HG02981 (cell line): ENCODE data around the gene FAM149B1.

Source experiments
- ATAC-seq: cut with Tn5 transposase; IDR thresholded peaks from one replicate; pipeline ENCODE4 v1.9.1; 2021; ENCODE audit warnings: mild to moderate bottlenecking, moderate library complexity; ENCODE audit not compliant: unreplicated experiment

The FAM149B1 gene

DNA sequence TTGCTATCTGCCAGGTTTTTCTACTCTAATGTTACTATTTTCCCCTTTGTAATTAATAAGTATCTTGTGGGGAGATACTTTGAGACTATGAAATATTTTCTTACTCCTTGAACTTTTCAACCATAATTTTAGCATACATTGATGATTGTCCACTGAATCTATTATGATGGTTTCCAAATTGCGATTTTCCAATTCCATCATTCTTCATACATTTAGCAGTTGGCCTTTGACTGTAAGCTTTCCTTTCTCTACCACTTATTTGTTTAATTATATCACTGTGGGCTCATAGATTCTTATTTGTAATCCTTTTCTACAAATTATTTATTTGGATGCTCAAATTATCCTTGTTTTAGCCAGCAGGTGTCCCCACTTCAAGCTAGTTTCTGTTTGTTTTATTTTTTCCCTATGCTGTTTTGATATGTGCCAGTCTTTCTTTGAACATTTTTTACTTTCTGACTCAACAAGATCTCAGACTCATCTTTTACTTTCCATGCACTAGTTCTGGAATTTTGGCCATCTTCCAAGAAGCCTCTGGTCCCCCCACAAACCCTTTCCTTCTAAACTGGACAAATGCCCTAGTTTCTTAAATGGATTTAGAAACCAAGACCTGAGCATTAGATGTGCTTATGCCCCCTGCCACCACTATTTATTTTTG is 95.9 kb downstream of the FAM149B1 start:
- ATAC-seq: no peak

DNA sequence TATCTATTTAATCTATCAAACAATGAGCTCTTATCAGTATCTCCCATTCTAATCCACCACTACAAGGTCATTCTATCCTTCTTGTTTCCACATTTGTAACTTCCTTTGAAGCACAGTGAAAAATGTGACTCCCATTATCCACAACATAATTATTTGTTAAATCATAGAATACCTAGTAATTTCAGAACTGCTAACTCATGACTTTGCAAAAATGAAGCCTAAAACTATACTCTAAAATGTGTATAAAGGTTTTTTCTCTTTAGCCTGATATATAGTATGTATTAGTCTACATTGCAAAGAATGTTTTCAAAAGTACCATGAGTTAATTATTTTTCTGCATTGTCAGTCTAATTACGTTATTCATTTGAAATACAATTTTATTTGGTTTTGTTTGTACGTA is 96.5 kb downstream of the FAM149B1 start:
- no peak for ATAC-seq

DNA sequence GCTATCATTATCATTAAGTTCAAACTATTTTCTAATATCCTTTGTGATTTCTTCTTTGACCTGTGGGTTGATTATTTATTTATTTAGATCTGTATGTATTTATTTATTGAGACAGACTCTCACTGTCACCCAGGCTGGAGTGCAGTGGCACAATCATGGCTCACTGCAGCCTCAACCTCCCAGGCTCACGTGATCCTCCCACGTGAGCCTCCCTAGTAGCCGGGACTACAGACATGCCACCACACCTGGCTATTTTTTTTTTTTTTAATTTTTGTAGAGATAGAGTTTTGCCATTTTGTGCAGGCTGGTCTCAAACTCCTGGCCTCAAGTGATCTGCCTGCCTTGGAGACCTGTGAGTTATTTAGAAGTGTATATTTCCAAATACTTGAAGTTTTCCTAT is 113.2 kb downstream of the FAM149B1 start:
- no peak for ATAC-seq

DNA sequence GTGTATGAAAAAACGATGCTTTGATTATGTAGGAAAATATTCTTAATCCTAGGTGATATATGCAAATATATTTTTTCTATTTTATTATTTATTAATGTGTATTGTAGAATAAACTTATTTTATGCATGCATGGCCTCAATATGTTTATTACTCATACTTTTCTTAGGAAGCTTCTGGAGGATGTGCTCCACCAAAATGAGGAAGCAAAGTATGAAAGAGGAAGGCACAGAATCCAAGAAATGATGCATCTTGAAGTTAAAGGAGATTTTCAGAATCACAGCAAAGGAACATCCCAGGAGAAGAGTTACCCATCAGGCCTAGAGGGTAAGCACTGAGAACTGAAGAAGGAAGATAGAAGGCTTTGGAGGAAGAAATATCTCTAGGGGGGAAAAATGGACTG is 119.5 kb downstream of the FAM149B1 start:
- no peak for ATAC-seq

DNA sequence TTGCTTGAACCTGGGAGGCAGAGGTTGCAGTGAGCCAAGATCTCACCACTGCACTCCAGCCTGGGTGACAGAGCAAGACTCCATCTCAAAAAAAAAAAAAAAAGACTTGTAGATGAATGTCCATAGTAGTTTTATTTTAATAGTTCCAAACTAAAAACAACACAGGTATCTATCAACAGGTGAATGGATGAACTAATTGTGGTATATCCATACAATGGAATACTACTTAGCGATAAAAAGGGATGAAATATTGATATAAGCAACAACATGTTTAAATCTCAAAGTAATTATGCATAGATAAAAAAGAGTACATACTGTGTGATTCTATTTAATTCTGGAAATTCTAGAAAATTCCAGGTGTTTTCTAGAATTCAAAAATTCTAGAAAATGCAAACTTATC is 122.0 kb downstream of the FAM149B1 start:
- ATAC-seq: no peak

DNA sequence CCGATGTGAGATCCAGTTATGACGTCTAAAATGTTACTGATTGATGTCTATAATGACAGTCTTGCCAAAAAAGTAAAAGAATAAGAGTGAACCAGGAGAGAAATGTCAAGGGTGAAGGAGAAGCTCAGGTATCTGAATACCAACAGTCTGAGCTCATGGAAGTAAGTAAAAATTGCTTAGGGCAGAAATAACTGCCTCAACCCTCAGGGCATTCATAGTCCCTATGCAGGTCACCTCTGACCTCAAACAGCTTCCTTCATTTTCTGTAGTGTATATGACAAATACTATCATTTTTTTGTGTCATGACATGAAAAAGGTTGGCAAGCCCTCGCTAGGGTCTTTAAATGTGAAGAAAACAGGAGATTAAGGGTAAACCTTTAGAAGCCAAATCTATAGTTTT is 125.5 kb downstream of the FAM149B1 start:
- no peak for ATAC-seq
